Vagina (tissue), 2 donors: ENCODE data around the gene PRDM16.

ENCODE experiments used
- POLR2A ChIP-seq, 2 donors: fragments of 450-650 bp; IDR thresholded peaks; one replicate each; pipeline ENCODE4 v1.6.1; 2017; ENCODE audit warnings: antibody characterized with exemption in 2 of 2, mild to moderate bottlenecking in 2 of 2, moderate library complexity in 2 of 2
- TF ChIP-seq, protein P1 (sequence below), 3 experiments: fragments of 450-650 bp in 2 of 3; fragments of 200-600 bp in 1 of 3; sonication (generic) in 1 of 3; IDR thresholded peaks; one replicate each; pipeline ENCODE4 v1.5.1; 2017 to 2019; ENCODE audit warnings: antibody characterized with exemption in 3 of 3, mild to moderate bottlenecking in 2 of 3, moderate library complexity in 2 of 3

DNA sequence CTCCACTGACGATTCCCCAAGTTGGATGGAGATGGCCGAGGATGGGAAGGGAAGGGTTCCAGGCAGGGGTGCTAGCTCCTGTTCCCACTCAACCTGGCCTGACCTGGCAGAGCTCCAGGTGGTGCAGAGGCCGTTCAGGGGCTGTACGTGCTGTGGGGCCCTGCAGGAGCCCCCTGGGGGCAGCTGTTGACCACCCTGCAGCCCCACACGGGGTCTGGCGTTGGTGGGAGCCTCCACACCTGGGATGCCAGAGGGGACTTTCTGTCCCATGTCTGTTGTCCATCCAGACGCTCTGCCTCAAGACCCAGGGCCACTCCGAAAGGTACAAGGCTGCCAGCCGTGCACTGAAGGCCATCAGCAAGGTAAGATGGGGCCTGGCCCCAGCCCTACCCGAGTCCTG lies 405.4 kb downstream of the PRDM16 start:
- TF ChIP-seq, protein P1, sequence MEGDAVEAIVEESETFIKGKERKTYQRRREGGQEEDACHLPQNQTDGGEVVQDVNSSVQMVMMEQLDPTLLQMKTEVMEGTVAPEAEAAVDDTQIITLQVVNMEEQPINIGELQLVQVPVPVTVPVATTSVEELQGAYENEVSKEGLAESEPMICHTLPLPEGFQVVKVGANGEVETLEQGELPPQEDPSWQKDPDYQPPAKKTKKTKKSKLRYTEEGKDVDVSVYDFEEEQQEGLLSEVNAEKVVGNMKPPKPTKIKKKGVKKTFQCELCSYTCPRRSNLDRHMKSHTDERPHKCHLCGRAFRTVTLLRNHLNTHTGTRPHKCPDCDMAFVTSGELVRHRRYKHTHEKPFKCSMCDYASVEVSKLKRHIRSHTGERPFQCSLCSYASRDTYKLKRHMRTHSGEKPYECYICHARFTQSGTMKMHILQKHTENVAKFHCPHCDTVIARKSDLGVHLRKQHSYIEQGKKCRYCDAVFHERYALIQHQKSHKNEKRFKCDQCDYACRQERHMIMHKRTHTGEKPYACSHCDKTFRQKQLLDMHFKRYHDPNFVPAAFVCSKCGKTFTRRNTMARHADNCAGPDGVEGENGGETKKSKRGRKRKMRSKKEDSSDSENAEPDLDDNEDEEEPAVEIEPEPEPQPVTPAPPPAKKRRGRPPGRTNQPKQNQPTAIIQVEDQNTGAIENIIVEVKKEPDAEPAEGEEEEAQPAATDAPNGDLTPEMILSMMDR (IDR thresholded peaks at IDR 0.05), result no peak
- no peak for TF ChIP-seq POLR2A (IDR thresholded peaks at IDR 0.05)
